Activated CD8-positive, alpha-beta memory T cell treated with anti-CD3 and anti-CD28 coated beads for 4 hours (primary cell): ENCODE results near the gene KRTAP5-8.
"Not testable (repeated sequence)": the region's sequence is repeated elsewhere in the genome, so short reads cannot be mapped to it uniquely, and the experiment has no call there.

Source experiments
- DNase-seq, 2 donors: peaks; one replicate each; pipeline ENCODE4 v3.0.0-alpha.2; 2020; ENCODE audit warnings: low read depth in 2 of 2

KRTAP5-8 gene

DNA sequence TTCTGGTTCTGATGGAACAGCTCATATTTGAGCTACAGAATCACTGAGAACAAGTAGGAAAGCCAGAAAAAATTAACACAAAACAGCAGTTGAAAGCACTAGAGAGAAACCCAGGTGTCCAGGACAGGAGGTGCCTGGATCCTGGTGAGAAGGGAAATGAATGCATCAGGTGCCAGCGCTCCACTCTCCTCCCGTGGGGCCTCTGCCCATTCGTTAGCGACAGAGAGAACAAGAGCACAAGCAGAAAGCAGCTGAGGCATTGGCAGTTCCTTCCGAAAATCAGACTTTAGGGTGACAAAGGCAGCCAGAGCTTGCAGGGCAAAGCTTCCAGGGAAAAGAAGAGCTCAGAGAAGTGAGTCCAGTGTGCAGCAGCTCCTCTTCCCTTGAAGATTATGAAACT is 30.7 kb upstream of the KRTAP5-8 start:
- DNase-seq: no peak

DNA sequence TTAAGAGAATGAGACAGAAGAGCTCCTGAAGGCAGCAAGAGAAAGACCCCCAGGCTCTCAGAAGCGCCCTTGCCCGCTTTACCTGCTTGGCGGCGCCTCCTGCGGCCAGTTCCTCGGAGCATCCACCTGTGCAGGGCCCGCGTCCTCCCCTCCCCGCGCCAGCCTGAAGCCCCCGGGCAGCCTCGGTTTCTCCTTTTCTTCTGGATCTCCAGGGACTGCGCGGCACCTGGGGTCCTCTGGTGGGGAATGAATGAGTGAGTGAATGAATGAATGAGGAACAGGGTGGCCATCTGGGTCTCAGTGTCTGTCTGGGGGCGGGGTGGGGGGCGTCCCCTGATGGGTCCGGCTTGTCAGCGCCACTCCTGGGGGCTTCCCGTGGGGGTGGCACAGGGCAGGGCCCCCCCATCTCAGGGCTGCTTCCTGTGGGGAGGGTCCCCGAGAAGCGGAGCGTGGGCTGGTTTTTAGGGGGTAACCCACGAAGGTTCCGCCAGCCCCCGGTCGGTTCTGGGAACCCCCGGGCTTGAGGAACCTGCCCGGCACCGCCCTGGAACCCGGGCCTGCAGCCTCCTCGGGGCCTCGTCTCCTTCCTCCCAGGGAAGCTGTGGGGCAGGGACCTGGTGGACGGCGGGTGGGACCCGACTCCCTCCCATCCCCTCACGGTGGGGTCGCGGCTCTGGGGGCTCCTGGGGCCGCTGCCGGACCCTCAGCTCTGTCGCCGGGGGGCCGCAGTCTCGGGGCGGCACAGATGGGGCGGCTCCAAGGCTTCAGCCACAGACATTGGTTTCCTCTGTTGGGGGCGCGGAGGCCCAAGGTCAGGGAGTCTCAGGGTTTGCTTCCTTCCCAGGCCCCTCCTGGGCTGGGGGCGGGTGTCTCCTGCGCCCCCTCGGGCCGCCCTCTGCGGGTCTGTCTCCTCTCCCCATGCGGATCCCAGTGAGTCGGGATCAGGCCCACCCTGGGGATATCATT is 19.0 kb upstream of the KRTAP5-8 start:
- no peak for DNase-seq

DNA sequence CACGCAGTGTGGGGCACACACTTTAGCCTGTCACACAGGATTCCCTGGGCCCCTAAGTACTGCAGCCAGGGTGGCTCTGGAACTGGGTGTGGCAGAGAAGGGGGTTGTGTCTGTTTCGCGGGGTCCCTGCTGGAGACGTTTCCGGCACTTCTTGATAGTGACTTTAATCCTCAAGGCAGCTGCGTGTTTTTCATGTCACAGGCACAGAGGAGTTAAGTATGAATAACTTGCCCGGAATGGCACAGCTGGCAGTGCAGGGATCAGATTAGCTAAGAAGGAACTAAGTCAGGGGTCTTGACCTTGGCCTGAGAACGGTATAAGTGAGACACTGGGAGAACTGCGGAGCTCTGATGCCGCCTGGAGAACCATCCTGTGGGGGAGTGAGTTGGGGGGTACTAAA is 18.3 kb upstream of the KRTAP5-8 start:
- DNase-seq: no peak

DNA sequence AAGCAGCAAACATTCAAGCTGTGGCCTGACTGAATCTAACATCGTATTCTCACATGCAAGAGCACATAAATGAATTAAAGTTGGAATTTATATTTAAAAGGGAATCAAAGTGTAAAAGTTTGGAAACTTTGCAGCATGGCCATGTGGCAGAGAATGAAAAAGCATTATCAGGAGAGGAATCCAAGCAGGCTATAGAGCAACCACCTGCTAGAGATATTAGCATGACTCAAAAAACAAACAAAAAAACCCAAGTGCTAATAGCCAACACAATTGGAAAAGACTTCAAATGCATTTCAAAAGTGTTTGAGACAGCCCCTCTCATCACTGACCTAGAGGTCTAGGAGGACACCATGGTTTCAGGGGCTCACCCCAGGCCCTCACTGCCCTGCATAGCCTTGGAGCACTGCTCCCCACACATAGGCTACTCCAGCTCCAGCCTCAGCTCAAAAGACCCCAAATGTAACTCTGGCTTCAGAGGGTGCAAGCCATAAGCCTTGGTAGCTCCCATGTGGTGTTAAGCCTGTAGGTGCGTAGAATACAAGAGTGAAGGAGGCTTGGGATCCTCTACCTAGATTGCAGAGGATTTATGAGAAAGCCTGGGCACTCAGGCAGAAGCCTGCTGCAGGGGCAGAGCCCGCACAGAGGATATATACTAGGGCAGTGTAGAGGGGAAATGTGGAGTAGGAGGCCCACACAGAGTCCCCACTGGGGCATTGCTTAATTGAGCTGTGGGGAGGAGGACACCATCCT is 12.5 kb upstream of the KRTAP5-8 start:
- no peak for DNase-seq

DNA sequence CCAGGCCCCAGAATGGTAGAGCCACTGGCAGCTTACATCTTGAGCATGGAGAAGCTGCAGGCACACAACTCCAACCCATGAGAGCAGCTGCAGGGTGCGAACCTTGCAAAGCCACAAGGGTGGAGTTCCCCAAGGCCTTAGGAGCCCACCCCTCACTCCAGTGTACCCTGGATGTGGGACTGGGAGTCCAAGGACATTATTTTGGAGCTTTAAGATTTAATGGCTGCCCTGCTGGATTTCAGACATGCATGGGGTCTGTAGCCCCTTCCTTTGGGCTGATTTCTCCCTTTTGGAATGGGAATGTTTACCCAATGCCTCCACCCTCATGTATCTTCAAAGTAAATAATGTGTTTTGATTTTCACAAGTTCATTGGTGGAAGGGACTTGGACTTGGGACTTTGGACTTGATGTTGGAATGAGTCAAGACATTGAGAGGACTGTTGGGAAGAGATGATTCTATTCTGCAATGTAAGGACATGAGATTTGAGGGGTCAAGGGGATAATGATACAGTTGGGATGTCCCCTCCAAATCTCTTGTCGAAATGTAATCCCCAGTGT is 11.8 kb upstream of the KRTAP5-8 start:
- DNase-seq: no peak

DNA sequence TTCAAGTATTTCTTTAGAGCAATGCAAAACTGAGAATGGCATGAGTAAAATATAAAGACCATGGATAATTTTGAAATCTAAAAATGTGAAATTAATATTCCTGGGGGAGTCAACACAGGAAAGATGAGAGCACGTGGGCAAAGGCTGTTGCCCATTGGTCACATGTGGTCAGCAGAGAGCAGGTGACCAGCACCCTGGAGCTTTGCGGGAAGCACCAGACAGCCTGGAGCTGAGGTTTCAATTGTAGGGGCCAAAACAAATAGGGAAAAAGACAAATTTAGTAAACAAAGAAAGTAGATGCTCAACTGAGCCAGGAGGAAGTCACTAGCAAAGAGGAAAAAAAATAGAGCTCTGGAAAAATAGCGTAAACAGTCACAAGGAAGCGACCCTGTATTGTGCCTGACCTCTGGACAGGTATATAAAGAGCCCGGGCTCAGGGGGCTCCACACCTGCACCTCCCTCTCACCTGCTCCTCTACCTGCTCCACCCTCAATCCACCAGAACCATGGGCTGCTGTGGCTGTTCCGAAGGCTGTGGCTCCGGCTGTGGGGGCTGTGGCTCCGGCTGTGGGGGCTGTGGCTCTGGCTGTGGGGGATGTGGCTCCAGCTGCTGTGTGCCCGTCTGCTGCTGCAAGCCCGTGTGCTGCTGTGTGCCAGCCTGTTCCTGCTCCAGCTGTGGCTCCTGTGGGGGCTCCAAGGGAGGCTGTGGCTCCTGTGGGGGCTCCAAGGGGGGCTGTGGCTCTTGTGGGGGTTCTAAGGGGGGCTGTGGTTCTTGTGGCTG is 10.8 kb upstream of the KRTAP5-8 start, which contains the start of gene KRTAP5-7:
Gene KRTAP5-7 (plus strand): TSS at position 472 of the 780 bp plus-strand sequence. CDS start 34 bp downstream, at position 506.
- not testable (repeated sequence) for DNase-seq

DNA sequence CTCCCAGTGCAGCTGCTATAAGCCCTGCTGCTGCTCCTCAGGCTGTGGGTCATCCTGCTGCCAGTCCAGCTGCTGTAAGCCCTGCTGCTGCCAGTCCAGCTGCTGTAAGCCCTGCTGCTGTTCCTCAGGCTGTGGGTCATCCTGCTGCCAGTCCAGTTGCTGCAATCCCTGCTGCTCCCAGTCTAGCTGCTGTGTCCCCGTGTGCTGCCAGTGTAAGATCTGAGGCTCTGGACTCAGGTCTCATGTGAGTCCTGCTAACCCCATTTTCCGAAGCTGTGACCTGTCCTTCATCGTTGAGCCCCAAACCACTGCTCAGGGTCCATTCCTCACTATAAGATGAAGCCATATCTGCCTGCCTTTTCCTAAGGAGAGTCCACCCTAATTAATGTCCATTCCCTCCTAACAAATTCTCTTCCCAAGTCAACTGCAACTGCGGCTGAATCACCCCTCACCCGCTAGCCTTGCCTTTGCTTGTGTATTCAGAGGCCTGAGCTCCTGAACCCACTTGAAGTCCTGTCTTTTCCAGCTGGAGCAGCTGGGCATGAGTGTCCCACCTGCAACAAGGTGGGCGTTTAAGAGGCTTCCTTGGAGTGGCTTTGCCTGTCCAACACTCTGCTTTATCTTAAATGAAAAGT is 10.1 kb upstream of the KRTAP5-8 start:
- no peak for DNase-seq

DNA sequence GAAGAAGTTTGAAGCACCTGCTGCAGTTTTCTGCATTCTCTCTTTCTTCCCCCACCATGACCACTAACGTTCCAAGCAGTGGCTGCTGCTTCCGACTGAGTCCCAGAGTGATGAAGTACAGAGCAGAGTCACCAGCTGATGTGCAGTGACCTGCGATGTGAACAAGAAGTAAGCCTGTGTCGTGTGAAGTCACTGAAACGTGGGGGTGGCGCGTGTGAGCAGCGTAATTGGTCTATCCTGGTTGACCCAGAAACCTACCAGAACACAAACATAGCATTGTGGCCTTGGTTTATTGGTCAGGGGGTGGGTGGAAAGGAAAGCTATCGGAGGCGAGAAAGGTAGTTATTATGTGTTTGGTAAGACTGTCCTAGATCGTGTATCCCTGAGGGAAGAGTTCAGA is 7.2 kb upstream of the KRTAP5-8 start:
- DNase-seq: no peak

DNA sequence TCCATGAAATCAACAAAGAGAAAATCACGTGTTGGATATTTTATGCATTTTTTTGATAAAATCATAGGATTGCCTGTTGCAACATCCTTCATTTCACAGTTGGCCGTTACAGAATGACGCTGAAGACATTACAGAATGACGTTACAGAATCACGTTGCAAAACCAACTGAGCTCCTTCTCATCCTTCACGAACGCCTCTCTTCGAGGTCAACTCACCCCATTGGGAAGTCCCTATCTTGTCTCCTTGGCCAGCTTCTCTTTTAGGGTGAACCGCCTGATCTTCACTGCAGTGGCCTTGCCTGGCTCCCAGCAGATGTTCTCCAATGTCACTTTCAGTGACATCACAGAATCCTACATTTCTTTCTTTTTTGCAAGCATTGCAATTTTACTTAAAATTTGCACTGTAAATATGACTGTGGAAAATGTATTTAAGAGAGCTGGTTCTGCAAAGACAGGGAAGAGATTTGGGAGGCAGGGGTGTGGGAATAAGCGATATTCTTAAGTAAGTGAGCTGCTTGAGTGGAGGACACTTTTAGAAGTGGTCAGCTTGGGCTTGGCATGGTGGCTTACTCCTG is 5.7 kb upstream of the KRTAP5-8 start:
- DNase-seq: no peak

DNA sequence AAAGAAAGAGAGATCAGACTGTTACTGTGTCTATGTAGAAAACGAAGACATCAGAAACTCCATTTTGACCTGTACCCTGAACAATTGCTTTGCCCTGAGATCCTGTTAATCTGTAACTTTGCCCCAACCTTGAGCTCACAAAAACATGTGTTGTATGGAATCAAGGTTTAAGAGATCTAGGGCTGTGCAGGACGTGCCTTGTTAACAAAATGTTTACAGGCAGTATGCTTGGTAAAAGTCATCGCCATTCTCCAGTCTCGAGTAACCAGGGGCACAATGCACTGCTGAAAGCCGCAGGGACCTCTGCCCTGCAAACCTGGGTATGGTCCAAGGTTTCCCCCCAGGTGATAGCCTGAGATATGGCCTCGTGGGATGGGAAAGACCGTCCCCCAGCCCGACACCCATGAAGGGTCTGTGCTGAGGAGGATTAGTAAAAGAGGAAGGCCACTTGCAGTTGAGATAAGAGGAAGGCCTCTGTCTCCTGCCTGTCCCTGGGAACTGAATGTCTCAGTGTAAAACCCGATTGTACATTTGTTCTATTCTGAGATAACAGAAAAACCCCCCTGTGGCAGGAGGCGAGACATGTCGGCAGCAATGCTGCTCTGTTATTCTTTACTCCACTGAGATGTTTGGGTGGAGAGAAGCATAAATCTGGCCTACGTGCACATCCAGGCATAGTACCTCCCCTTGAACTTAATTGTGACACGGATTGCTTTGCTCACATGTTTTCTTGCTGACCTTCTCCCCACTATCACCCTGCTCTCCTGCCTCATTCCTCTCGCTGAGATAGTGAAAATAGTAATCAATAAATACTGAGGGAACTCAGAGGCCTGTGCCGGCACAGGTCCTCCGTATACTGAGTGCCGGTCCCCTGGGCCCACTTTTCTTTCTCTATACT is 2.9 kb upstream of the KRTAP5-8 start:
- DNase-seq: not testable (repeated sequence)

DNA sequence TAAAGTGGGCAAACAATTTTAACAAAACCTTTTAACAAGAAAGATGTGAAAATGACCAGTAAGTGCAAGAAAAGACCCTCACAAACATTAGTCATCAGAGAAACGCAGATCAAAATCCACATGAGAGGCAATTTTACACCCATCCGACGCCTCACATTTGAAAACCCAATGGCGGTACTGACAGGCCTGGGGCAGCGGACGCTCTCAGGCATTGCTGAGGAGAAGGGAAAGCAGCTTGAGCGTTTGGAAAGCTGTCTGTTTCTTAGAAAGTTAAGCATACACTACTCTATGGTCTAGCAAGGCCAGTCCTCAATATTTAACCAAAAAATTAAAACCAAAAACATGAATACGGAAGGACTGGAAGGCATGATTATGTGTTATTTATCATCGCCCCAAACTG is 2.0 kb upstream of the KRTAP5-8 start:
- no peak for DNase-seq

DNA sequence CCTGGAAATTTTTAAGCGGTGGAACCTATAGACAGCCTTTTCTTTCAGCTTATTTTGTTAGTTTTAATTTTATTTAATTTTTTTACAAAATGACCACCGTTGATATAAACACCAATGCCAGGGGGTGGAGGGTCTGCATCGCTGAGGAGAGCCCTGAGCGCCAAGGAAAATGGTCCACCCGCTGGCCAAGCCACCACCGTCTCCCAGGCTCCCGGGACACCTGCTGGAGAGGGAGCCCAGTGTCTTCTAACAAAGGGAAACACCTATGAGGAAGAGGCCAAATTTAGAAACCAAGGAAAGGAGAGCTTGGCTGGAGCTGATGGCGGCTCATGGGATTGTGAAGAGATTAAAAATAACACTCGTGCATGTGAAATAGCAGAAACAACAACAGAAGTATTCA is 288 bp upstream of the KRTAP5-8 start:
- DNase-seq: no peak

DNA sequence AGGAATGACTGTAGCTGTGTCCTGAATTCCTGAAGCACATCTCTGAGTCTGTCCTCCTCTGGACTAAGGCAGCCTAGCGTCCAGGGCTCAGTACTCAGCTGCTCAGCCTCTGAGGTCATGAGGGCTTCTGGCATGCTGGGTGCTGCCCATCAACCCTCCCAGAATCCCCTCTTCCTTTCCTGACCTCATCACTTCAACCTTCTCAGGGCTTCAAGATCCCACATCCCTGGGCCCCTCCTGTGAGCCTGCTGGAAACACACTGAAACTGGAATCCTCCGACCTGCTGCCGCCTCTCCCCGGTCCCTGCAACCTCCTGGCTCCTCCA is 803 bp downstream of the KRTAP5-8 start:
- DNase-seq: no peak

DNA sequence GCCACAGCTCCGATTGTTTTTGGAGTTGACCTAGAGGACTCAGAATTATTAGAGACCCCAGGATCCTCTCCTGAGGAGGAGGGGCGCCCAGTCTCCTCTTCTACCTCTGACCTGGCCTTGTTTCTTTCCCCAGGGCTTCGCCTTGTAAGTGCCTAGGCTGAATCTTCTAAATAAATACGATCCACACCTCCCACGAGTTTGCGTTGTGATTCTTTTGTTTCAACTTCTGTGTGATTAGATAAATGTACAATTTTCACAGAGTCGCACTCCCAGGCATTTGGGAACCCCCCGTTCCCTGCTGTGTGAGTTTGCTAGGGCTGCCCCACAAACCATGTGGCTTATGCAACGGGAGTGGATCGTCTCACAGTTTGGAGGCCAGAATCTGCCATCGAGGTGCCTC is 1.2 kb downstream of the KRTAP5-8 start:
- no peak for DNase-seq

DNA sequence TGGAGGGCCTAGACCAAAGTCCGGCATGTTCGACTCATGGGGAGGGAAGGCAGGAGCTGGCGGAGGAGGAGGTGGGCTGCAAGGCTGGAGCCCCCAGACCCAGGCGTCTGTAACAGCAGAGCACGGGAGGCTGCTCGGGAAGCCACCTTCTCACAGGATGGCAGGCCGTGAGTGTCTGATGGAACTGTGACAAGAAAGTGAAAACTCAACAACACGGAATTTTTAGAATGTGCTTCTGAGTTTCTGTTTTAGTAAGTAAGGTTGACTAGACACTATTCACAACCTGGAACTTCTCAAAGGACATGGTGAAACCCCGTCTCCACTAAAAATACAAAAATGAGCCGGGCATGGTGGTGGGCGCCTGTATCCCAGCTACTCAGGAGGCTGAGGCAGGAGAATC is 2.1 kb downstream of the KRTAP5-8 start:
- not testable (repeated sequence) for DNase-seq

DNA sequence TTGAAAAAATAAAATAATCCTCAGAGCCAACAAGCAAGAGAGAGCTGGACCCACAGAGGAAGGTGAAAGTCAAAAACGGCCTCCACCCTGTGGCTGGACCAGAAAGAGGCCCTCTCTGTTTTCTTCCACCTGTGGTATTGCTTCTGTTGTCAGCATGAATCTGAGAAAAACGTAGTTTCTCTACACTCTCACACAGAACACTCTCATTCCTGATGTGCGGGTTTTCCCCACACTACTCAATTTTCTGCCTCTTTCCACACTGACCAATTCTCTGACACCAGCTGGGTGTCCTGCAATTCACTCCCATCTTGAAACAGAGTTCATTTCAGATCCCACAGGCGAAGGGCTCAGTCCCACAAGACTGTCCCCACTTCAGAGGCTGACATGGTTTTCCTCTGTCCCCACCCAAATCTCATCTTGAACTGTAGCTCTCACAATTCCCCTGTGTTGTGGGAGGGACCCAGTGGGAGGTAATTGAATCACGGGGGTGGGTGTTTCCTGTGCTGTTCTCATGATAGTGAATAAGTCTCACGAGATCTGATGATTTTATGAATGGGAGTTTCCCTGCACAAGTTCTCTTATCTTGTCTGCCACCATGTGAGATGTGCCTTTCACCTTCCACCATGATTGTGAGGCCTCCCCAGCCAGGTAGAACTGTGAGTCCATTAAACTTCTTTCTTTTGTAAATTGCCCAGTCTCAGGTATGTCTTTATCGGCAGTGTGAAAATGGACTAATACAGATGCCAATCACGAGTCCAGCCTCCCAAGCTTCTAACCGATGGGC is 2.9 kb downstream of the KRTAP5-8 start:
- DNase-seq: not testable (repeated sequence)

DNA sequence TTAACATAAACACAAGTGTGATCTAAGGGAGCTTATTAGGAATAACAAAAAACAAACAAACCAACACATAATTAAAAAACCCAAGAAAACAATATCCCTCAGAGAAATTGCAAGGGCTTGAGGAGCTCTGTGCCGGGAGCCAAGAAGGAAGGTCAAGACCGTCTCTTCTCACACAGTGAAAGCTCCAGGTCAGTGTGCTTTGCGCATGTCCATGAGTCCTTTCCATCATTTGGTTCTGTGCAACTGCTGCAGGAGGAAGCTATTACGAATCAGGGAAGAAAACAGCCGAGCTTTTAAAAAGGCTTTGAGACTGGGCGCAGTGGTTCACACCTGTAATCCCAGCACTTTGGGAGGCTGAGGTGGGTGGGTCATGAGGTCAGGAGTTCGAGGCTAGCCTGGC is 4.6 kb downstream of the KRTAP5-8 start:
- no peak for DNase-seq

DNA sequence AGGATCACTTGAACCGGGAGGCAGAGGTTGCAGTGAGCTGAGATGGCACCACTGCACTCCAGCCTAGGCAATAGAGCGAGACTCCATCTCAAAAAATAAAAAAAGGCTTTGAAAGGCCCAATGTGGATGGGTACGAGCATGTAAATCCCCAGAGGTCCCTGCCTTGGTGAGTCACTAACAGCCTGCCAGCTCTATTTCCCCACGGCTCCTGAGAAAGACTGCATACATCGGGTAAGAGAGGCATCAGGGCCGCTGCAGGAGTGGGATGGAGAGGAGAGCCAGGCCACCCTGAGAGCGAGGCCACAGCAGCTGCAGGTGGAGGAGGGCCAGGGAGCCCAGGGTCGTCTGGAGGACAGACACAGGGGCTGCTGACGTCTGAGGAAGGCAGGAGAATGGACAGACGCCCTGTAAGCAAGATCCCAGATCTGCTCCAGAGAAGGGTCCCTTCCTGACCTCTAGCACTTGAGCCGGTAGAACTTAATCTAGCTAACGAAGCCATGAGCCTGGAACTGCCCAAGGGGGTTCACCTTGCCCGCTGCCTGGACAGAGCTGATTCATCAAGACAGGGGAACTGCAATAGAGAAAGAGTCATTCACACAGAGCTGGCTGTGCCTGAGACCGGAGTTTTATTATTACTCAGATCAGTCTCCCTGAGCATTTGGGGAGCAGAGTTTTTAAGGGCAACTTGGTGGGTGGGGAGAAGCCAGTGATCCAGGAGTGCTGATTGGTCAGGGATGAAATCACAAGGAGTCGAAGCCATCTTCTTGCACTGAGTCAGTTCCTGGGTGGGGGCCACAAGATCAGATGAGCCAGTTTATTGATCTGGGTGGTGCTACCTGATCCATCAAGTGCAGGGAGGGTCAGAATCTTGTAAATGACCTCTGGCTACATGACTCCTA is 5.3 kb downstream of the KRTAP5-8 start:
- no peak for DNase-seq
